D721Med (cell line): ENCODE results near the gene UBE2S.
"Not testable (repeated sequence)": the region's sequence is repeated elsewhere in the genome, so short reads cannot be mapped to it uniquely, and the experiment has no call there.

ENCODE experiments used
- DNase-seq: peaks from one replicate; pipeline ENCODE4 v3.0.0; 2011; ENCODE audit warnings: low spot score; ENCODE audit not compliant: insufficient read length
- FAIRE-seq: peaks from 2 replicates; lab custom pipeline; 2011; peaks lifted over from hg19 to GRCh38; lab: Jason Lieb, UNC
- TF ChIP-seq, protein P1 (sequence below): IDR thresholded peaks from 2 replicates; pipeline ENCODE4 v1.5.1; 2012; ENCODE audit warnings: mild to moderate bottlenecking, control low read depth; ENCODE audit not compliant: insufficient read depth; ENCODE audit errors: missing control alignments

The UBE2S gene

GRCh38 chr19:55407550-55407799, at the start of gene UBE2S:
UBE2S (minus strand) TSS chr19:55407788; CDS start chr19:55407589, 199 bp downstream.
- FAIRE-seq, DNase-seq: not testable (repeated sequence)

DNA sequence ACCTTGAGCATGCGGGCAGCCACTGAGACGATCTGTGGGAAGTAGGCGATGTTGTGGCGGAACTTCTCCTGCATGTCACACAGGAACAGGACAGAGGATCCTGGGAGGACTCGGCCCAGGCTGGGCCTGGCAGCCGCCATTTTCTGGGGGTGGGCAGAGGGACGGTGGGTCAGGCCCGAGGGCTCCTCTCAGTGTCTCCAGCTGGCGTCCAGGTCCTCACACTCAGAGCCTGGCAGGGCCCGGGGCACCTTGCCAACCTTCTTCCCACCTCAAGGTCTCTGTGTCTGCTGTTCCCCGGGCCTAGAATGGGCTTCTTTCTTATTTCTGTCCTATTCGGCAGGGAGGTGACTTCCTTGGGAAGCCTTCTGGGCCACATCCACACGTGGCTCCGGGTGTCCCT, 48.8 kb upstream of the UBE2S start:
- FAIRE-seq = no peak
- no peak for DNase-seq
- TF ChIP-seq, protein P1, sequence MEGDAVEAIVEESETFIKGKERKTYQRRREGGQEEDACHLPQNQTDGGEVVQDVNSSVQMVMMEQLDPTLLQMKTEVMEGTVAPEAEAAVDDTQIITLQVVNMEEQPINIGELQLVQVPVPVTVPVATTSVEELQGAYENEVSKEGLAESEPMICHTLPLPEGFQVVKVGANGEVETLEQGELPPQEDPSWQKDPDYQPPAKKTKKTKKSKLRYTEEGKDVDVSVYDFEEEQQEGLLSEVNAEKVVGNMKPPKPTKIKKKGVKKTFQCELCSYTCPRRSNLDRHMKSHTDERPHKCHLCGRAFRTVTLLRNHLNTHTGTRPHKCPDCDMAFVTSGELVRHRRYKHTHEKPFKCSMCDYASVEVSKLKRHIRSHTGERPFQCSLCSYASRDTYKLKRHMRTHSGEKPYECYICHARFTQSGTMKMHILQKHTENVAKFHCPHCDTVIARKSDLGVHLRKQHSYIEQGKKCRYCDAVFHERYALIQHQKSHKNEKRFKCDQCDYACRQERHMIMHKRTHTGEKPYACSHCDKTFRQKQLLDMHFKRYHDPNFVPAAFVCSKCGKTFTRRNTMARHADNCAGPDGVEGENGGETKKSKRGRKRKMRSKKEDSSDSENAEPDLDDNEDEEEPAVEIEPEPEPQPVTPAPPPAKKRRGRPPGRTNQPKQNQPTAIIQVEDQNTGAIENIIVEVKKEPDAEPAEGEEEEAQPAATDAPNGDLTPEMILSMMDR = no peak

DNA sequence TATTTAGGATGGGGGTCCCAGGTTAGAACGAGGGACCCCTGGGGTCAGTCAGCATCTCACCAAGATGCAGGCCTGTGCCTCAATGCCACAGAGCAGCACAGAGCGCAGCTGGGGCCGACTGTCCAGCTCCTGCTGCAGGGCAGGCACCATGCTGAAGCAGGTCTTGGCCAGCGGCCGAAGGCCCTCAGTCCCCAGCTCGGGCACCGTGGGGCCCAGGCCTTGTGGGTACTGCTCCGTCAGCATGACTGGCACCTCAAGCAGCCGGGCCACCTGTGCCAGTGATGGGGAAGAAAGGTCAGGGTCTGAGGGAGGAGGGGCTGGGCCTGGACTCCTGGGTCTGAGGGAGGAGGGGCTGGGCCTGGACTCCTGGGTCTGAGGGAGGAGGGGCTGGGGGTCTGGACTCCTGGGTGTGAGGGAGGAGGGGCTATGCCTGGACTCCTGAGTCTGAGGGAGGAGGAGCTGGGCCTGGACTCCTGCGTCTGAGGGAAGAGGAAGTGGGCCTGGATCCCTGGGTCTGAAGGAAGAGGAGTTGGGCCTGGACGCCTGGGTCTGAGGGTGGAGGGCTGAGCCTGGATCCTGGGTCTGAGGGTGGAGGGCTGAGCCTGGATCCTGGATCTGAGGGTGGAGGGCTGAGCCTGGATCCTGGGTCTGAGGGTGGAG, 48.1 kb upstream of the UBE2S start:
- no peak for DNase-seq
- FAIRE-seq = no peak
- TF ChIP-seq, protein P1 = no peak

GRCh38 chr19:55454787-55455243, 47.2 kb upstream of the UBE2S start:
- TF ChIP-seq, protein P1 = peak; percentile 54
- DNase-seq (no peak), FAIRE-seq (no peak)

DNA sequence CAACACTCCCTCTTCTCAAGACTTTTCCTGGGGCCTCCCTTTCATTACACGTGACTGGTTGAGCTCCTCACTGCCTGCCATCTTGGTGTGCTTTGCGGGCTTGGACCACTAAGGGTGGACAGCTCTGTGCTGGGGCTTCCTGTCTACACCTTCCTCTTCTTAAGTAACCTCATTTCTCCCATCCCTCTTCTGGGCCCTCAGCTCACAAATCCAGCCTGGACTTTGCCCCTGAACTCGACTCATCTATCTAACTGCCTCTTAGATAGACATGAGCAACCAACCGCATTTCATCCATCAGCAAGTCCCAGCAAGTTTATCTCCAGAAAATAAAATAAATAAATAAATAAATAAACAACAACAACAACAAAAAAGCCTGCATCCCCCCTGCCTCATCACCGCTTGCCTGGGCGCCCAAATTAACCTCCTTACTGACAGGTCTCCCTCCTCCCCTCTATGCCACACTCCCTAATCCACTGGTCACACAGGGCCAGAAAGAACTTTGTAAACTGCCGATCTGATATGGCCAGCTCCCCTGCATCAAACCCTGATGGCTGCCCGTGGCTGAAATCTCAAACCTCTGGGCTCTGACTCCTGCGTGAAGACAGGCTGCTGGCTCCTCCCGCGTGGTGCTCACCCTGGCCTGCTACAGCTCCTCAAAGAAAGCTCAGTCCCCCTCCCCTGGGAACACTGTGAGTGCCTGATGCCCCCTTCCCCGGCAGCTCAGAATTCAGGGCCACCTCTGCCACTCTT, 46.1 kb upstream of the UBE2S start:
- FAIRE-seq = no peak
- DNase-seq = no peak
- TF ChIP-seq, protein P1 = no peak

- TF ChIP-seq, protein P1 = no peak
- FAIRE-seq (no peak), DNase-seq (peak; percentile 96)
These were observed 45.3 kb upstream of the UBE2S start for GRCh38 chr19:55452749-55453346.

DNA sequence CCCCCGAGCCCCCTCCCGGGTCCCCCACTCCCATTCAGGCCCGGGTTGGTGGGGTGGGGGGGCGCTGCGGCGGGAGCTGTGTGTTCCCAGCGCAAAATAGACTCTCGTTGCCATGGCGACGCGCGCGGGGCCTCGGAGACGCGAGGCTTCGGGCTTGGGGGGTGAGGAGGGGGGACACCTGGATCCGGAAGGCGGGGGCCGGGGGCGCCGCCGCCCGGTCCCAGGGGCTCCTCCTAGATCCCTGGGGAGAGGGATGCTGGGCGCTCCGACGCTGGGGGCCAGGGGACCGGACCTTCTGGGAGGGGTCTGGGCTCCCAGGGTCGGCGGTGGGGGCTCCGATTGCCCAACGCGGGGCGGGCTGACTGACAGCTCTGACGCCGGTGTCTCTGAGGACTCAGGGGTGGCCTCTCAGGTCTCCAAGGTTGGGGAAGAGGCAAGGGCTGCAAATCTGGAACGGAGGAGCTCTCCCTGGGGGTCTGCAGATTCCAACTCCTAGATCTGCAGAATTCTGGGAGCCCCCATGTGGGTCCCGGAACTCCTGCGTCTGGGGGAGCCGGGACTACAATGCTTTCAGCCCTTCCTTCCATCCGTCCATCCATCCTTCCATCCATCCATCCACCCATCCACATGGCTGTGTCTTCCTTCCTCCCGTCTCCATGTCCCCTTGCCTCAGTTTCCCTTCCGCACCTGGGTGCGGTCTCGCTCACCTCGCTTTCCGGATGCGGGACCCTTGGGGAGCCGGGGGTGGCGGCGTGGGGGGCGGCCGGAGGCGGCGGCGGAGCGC, 44.6 kb upstream of the UBE2S start:
- FAIRE-seq (no peak), DNase-seq (no peak)
- TF ChIP-seq, protein P1 = no peak
